OCI-LY3 (cell line): ENCODE results near the gene DOCK1.

ENCODE experiments used
- CTCF ChIP-seq: fragments of 200-600, 300-600 bp; sonication (generic); IDR thresholded peaks from 2 replicates; pipeline ENCODE4 v1.5.1; 2014; ENCODE audit warnings: antibody characterized with exemption, low read length, low read depth
- EZH2phosphoT487 ChIP-seq: fragments of 200-600 bp; shearing (Covaris generic); IDR thresholded peaks from 2 replicates; pipeline ENCODE4 v1.6.1; 2018; ENCODE audit warnings: antibody characterized with exemption, mixed run types, low read depth

- no peak for TF ChIP-seq CTCF
- TF ChIP-seq EZH2phosphoT487 = no peak
Measured at GRCh38 chr10:127280446-127280845, 375.2 kb downstream of the DOCK1 start.
